ENCODE measurements around the gene MOB2. TPM values are rescaled to one million over a fixed set of nuclear protein-coding genes. Genes with fewer than 3 reads are reported as not detected.

MOB2 gene
- total RNA-seq, 1 experiment from 2014 or later: 22.7 TPM

GRCh38 chr11:1448882-1449281 is 37.7 kb downstream of the MOB2 start:
- H3K9ac ChIP-seq (ENCODE audit: extremely low read depth, insufficient read length, low read length): no peak overlapping the region

More at GRCh38 chr11:1448882-1449281, 37.7 kb downstream of the MOB2 start:
- Histone ChIP-seq H2BK12ac (ENCODE audit: insufficient read length, low read depth, low read length) (no peak overlapping the region), H3K23ac (ENCODE audit: insufficient read length, low read depth, low read length) (no peak overlapping the region), H2BK5ac (ENCODE audit: insufficient read length, low read length) (no peak overlapping the region), H3K79me1 (ENCODE audit: insufficient read depth, low read depth, low read length, poor library complexity, severe bottlenecking) (no peaks in the 10 kb centered on the region), H3K56ac (ENCODE audit: insufficient read length, low read depth, low read length) (no peak overlapping the region), H3K18ac (ENCODE audit: insufficient read length, low read depth, low read length) (no peak overlapping the region), H3K4ac (ENCODE audit: low read depth, low read length) (no peak overlapping the region), H4K91ac (ENCODE audit: insufficient read length, low read depth, low read length) (no peak overlapping the region), H2AFZ (ENCODE audit: low read length) (no peak overlapping the region), H4K5ac (ENCODE audit: insufficient read length, low read depth, low read length) (no peak overlapping the region), H3K79me2 (ENCODE audit: insufficient read depth, low read length) (no peaks in the 10 kb centered on the region), H3K9me3 (ENCODE audit: control insufficient read depth, low read depth, low read length) (no peaks in the 10 kb centered on the region), H3K14ac (ENCODE audit: insufficient read depth, low read length) (no peak overlapping the region), H3K4me1 (ENCODE audit: insufficient read depth, low read length) (no peaks in the 10 kb centered on the region), H4K20me1 (ENCODE audit: control insufficient read depth, insufficient read depth, insufficient read length) (peaks cover 4% of the 10 kb centered on the region), H3K27ac (ENCODE audit: insufficient read length, low read depth, low read length) (no peak overlapping the region), H3K23me2 (ENCODE audit: insufficient read length, low read depth, low read length, poor library complexity, severe bottlenecking) (no peaks in the 10 kb centered on the region), H2BK20ac (ENCODE audit: low read depth, low read length, poor library complexity, severe bottlenecking) (no peak overlapping the region), H2BK120ac (ENCODE audit: low read depth, low read length, poor library complexity, severe bottlenecking) (no peak overlapping the region), H4K8ac (replicated peaks; ENCODE audit: insufficient read length, low read depth, low read length) (no peak overlapping the region), H3T11ph (ENCODE audit: low read length) (no peak overlapping the region), H3K27me3 (ENCODE audit: insufficient read depth, low read length) (no peaks in the 10 kb centered on the region), H3K4me2 (ENCODE audit: insufficient read depth, insufficient read length, low read length) (no peak overlapping the region), H2AK5ac (ENCODE audit: insufficient read length, low read length) (no peak overlapping the region), H2BK15ac (ENCODE audit: low read depth, low read length) (no peak overlapping the region)
- Mint-ChIP-seq H3K4me1 (0 out of 4 replicates have a peak, but pooled peaks cover 0 to 4% of the 10 kb centered on the region in 2 experiments), H3K9me3 (no peaks in the 10 kb centered on the region), H3K27me3 (ENCODE audit: low read depth) (no peaks in the 10 kb centered on the region), H3K27ac (no peak overlapping the region), H3K4me3 (no peak overlapping the region), H3K36me3 (ENCODE audit: insufficient read depth in 1 of 3, low read depth in 3 of 3) (peaks cover under 1 to 8% (median 6%) of the 10 kb centered on the region in 3 experiments; a peak in 4 of 7 replicates)
- WGBS (ENCODE audit: extremely low coverage, insufficient read length, low lambda C conversion rate): no CpG with 5 or more reads among the region's 24 CpGs
- no peak for TF ChIP-seq CTCF (conservative IDR thresholded peaks at IDR 0.05)
- no peak for DNase-seq
